GM18519 (cell line): ENCODE data around the gene PSD4.

ENCODE experiments used
- ATAC-seq: cut with Tn5 transposase; IDR thresholded peaks from one replicate; pipeline ENCODE4 v1.9.1; 2021; ENCODE audit warnings: mild to moderate bottlenecking, moderate library complexity; ENCODE audit not compliant: unreplicated experiment, low FRiP score

The PSD4 gene

DNA sequence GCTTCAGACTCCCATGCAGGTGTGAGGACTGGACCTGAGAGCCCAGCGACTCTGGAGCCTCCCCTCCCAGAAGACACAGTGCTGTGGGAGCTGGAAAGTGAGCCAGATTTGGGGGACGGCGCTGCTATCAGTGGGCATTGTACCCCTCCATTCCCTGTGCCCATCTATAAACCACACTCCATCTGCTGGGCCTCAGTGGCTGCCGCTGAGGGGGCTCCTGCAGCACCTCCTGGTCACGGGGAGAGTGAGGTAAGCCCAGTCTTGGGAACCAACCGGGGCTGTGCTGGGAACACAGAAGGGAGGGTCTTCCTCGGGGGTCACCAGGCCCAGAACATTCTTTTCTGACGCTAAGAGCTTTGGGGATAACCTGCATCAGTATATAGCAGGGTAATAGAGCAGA is 9.5 kb downstream of the PSD4 start:
- ATAC-seq = no peak

DNA sequence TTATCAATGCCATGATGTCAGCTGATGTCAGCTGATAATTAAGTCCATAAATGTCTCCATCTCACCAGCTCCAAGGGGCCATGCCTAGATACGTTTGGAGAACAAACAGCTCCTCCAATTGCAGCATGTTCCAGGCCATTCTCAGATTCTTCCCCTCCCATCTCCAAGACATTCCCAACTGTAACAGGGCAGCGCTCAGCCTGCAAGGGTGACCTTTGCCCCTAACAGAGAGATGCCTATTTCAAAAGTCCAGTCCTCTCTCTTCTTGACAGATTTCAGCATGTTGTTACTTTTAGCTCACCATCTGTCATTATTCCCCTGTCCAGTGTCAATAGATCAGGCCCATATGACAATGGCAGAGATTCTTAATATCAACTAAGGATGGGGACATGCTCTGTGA is 9.9 kb downstream of the PSD4 start:
- no peak for ATAC-seq

DNA sequence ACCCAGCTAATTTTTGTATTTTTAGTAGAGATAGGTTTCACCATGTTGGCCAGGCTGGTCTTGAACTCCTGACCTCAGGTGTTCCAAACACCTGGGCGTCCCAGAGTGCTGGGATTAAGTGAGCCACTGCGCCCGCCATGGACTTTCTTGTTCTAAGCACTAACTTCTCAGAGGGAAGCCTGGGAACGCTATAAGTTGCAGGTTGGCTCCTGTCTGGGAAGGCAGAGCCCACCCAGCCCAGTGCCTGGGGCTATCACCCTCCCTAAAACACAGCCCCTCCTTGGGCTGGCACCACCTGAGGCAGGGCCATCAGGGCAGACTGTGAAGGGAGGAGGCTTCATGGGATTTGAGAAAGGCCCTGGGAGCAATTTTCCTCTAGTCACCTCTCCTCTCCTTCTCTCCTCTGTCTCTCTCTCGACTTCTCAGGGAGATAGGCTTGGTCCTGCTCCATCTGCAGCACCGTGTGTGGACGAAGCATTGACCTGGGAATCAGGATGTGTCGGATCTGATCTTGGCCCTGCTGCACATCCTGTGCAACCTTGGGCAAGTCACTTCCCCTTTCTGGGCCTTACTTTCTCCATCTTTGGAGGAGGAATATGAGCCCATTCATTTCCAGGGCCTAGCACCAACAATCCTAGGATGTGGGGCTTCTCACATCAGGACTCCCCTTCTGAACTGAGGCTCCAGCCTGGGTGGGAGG is 10.9 kb downstream of the PSD4 start:
- ATAC-seq = no peak

DNA sequence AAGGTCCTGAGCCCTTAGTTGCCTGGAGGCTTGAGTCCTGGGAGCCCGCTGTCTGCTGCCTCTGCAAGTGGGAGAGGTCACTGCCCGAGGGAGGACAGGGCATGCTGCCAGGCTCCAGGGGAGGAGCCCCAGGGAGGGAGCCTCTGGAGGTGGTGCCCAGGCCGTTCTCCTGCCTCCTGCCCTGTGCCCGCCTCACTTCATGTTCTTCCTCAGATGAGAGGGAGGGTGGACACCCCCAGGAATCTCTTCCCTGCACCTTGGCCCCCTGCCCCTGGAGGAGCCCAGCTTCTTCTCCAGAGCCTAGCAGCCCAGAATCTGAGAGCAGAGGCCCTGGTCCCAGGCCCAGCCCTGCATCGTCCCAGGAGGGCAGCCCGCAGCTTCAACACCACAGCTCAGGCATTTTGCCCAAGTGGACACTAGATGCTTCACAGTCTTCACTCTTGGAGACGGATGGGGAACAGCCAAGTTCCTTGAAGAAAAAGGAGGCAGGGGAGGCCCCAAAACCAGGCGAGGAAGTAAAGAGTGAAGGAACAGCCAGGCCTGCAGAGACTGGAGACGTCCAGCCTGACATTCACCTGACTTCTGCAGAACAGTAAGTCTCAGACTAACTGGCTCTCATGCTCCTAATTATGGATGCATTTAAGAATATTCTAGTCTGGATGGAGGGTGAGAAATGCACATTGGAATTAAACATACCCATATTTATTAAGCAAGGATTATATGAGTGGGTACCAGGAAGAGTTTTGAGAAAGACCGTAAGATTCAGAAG is 12.1 kb downstream of the PSD4 start:
- no peak for ATAC-seq

DNA sequence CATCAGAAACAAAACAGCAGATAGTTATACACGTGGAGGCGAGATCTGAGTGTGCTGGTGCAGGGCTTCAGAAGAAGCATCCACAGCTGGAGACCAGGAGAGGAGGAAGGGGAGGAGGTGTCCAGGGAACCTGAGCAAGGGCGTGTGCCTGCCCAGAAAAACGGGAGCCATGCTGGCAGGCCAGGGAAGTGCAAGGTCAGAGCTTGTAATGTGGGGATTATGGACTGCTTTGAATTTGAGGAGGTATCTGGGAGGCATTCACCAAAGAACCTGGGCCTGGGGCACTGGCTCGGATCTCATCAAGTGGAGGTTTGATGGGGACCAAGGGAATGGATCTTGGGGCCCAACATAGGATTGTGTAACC is 12.6 kb downstream of the PSD4 start:
- ATAC-seq = no peak

DNA sequence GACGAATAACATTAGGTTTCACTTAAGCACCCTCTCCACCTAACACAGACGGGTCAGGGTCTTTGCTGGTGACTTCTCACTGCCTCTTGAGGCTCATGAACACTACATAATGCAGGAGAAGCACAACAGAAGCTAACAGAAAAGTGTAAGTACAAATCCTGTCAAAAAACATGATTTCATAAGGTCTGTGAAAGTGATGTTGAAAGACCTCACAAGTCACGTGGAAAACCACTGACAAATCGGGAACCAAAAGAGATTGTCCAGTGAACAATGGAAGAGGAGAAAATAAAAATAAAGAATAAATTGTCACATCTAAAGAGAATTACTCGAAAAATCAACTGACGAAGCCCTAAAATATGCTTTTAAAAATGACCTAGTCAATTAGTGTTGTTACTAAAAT is 14.0 kb downstream of the PSD4 start:
- no peak for ATAC-seq

DNA sequence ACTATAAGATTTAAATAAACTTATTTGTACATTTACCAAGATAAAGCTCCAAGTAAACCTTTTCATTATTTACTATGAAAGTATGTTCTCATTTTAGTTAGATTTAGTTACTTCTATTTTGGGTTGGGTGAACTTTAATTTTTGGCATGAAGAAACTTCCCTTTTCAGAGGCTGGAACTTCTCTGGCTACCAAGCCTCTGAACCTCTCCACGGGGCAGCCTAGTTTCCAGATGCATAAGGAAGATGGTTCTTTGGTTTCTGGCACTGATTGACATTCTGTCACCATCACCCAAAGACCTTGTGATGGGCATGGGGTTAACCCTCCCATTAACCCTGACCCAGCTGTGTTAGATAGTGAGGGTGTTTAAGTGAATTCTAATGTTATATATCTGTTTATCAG is 17.1 kb downstream of the PSD4 start:
- no peak for ATAC-seq

DNA sequence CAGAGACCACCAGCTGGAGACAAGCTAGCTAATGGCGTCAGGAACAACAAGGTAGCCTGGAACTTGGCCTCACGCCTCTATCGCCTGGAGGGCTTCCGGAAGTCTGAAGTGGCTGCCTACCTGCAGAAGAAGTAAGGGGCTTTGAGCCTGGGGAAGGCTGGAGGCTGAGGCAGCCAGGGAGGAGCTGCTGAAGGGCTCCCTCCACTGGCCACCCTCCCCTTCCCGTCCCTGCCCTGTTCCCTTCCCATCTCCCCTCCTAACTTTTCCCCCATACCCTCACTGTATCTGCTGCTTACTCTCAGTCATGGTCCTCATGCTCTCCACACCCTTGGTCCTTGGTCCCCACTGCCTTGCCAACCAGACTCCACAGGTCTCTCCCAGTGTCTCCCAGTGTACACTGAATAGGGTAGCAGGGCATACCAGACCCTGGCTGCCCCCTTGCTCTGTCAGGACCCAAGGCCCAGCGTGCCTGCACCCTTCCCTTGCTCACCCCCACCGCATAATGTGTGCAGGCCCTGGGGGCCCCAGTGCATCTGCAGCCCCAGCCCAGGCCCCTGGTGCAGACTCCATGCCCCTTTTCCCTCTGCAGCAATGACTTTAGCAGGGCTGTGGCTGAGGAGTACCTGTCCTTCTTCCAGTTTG is 18.8 kb downstream of the PSD4 start:
- ATAC-seq = no peak

DNA sequence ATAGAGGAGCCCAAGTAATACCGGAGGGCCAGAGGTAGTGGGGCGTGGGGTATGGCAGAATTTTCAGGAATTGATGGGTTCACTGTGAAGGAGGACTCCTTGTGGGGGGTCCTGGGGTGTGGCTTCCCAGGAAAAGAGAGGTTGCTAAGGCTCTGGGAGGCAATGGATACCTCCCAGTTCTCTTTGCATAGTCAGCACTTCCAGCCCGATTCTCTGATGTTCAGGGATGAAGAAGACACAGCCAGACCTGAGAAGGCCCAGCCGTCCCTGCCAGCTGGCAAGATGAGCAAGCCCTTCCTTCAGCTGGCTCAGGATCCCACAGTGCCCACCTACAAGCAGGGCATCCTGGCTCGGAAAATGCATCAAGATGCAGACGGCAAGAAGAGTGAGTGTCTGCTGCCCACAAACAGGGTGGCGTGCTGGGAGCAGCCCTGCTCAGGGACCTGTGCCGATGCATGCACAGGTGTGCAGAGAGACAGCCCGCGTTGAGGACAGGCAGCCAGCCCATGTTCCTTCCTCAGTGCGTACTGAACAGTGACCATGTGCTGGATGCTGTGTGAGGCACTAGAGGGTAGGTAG is 22.2 kb downstream of the PSD4 start:
- no peak for ATAC-seq

DNA sequence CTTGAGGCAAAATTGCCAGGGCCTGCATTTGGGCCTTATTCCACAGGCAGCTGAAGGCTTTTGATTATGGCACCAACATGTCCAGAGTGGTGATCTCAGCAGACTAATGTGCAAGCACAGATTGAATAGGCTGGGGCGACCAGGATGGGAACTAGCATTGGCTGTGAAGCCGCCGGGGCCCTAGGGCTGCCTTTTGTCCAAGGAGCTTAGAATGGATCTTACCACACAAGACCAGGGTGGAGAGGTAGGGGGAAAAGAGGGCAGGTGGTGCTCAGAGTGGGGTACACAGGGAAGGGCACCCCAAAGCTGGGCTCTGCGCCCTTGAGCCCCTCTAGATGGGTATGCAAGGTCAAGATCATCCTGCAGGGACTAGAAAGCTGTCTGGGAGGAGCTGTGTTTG is 23.1 kb downstream of the PSD4 start:
- no peak for ATAC-seq

DNA sequence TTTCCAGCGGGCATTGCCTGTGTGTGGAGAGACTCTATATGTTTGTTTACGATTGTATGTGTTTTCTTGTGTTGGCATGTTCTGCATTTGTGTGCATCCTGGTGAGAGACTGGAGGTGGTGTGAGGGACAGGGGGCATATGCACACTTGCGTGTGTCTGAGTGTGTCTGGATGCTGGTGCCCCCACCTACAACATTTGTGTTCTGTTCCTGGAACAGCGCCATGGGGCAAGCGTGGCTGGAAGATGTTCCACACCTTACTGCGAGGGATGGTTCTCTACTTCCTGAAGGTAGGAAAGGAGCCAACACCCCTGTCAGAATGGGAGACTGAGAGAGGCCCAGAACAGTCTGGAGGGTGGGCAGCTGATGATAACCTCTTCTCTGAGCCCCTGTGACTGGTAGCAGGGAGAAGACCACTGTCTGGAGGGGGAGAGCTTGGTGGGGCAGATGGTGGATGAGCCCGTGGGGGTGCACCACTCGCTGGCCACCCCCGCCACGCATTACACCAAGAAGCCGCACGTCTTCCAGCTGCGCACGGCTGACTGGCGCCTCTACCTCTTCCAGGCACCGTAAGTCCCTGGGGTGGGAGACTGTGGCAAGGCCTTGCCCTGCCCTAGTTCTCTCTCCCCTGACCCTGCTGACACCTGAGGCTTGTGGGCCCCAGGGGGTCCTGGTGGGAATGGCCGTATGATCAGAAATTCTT is 23.7 kb downstream of the PSD4 start:
- no peak for ATAC-seq

DNA sequence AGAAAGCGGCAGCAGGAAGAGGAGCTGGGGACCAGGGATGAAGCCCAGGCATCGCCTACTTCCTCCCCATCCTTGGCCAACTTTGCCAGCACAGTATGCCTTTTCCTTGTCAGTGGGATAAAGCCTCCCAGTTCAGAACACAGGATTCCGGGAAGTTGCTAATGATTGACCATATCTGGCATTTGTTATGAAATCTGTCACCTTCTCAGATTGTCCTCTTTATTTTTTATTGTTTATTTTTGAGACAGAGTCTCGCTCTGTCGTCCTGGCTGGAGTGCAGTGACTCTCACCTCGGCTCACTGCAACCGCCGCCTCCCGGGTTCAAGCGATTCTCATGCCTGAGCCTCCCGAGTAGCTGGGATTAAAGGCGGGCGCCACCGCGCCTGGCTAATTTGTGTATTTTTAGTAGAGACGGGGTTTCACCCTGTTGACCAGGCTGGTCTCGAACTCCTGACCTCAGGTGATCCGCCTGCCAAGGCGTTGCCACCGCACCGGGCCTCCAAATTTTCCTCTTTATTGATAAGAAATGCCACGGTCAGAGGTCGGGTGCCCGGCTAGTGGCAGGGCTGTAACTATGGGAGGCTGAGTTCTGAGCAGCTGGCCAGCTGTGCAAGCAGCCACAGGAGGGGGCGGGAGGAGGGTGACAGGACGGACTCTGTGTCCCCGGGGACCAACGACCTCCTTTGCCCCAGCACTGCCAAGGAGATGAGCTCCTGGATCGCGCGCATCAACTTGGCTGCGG is 24.4 kb downstream of the PSD4 start:
- ATAC-seq = no peak

DNA sequence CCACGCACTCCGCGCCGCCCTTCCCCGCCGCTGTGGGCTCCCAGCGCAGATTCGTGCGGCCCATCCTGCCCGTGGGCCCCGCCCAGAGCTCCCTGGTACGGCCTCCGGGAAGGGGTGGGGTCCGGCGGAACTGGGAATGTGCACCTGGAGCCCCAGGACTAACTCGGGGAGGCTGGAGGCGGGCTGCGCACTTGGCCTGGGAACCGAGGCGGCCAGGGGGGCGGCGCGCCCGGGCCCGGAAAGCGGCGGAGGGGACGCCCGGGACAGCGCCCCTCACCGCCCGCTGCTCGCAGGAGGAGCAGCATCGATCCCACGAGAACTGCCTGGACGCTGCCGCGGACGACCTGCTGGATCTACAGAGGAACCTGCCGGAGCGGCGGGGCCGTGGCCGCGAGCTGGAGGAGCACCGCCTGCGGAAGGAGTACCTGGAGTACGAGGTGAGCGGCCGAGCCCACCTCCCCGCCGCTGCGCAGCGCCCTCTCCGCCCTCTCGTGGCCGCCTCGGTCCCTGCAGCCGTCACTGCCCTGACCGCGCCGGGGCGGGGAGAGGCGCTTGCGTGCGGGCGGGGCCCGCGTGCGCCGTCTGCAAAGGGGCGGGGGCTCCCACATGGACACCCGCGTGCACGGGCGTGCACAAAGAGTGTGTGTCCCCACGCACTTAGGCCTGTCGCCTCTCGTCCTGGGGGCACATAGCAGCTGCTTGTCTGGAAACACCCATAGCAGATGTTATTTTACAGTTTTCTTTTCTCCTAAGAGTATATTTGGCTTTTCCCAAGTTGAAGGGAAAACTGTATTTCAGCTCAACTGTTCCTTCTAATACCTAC is 25.2 kb downstream of the PSD4 start:
- no peak for ATAC-seq

DNA sequence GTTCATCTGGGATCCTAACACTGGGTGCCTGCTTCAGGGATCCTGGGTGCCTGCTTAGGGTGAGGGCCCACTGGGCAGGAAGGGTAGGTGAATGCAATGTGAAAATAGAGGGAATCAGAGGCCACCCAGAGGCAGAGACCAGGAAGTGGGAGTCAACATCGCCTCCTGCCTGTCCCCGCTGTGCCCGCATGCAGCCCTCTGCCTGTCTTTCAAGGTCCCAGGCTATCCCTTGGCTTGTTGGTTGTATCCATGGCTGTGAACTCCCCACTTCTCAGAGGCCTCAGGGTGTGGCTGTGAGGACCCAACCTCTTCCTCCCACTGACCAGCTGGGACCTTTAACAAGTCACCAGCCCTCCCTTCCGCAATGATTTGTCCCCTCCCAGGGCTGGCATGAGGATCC is 26.5 kb downstream of the PSD4 start:
- ATAC-seq = no peak

DNA sequence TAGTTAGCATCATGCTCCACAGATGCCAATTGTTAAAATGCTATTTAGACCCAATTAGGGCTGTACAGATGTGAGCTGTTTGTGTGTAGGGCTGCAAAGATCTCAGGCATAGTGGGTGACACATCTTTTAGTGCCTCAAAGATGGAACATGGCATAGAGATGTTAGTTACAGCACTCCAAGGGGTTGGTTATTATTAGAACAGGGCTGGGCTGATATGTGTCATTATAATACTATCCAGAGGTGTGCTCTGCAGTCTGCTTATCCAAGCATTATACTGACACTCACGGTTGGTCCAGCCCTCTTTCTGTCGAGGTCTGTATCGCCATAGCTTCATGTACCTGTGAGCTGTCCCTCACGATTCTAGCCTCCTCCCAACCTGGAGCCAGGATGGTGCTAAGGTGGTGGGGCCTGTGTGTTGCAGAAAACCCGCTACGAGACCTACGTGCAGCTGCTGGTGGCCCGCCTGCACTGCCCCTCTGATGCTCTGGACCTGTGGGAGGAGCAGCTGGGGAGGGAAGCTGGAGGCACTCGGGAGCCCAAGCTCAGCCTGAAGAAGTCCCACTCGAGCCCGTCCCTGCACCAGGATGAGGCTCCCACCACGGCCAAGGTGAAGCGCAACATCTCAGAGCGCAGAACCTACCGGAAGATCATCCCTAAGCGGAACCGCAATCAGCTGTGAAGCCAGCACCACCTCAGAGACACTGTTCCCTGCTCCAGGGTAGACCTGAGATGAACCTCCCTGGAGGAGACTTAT is 27.1 kb downstream of the PSD4 start:
- no peak for ATAC-seq

DNA sequence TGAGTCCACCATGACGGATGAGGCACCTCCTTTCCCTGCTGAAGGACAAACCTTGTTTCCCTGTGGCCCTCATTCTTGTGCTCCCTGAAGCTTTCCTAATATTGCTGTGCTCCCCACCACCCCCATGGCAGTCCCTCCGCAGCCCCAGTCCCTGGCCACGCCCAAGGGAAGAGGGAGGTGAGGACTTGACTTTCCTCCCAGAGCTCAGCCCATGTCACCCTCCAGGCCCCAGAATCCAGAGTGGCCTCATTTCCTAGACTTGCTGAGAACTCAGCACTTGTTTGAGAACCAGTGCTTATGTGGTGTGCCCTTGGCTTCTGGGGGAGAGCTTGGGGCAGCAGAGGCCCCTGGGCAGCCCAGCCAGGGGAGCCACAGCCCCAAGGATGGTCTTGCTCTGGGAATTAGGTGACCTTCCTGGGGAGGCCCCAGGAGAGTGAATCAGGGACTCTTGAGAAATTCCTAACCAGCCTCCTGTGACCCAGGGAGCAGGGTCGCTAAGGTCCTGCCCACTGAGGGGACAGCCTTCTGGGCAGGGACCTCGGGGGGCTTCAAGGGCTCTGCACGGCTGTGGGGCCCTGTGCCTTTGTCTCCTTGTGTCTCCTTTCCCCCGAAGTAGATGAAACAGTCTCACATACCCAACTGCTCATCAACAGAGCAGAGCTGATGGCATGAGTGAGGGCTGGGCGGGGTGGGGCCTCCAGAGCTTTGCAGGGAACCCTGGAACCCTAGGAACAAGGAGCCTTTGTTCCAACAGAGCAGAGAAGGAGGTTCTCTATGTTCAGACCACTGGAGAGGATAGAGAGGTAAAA is 27.9 kb downstream of the PSD4 start:
- ATAC-seq = no peak

DNA sequence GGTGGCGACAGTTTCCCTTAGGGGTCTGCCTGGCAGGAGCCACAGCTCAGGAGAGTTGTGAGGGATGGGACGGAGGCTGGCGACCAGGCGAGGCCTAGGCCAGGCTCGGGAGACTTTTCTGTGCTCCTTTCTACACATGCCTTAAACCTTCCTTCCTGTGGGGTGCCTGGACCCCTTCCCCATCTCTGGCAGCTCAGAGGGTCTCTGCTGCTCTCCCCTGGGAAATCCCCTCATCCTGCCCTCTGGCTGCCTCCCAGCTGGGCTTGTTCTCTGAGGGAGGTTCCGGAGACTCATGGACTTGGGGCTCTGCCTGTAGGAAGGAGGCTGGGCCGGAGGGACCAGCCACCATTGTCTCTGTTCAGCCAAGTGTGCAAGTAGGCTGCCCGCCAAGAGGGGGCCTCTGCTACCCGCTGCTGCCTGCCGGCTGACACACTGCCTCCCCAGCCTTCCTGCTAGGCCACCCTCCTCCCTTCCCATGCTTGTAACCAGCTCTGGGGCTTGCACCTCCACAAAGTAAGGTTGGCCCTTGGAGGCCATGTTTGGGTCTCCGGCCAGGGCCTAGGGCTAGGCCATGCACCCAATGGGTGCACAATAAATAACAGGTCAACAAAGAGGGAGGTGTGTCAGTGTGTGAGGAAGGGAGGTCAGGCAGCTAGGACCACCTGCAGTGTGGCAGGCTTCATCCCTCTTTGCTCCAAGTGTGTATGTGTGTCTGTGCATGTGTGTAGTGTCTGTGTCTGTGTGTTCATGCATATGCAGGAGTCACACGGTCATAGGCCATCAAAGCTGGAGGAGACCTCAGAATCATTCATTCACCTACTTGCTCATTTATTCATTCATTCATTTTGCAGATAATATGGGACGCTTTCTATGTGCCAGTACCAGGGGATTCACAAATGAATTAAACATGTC is 28.8 kb downstream of the PSD4 start:
- ATAC-seq = no peak
